ENCODE data around the gene CASK.

Gene CASK

DNA sequence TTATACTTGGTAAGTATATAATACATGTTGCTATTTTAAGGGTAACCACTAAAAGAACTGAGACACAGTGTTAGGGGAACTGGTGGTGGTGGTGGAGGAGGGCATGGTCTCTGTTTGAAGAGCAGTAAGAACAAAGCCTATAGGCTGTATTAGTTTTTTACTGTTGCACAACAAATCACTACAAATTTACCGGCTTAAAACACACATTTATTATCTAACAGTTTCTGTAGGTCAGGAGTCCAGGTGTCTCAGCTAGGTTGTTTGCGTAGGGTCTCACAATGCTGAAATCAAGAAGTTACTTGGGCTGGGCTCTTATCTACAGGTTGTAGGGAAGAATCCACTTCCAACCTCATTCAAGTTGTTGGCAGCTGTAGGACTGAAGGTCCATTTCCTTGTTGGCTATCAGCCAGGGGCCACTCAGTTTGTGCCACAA, 52.6 kb downstream of the CASK start:
- Histone ChIP-seq H3K27me3 (ENCODE audit: insufficient read depth, poor library complexity, severe bottlenecking) (no peaks in the 10 kb centered on the region), H3K4me3 (replicated peaks; ENCODE audit: insufficient read depth, low read length) (no peak overlapping the region), H3K27ac (replicated peaks) (no peak overlapping the region)
- TF ChIP-seq POLR2AphosphoS5 (IDR thresholded peaks at IDR 0.05; ENCODE audit: low read depth) (no peak), SPI1 (IDR thresholded peaks at IDR 0.05; ENCODE audit: borderline replicate concordance, low read depth) (no peak), GABPA (IDR thresholded peaks at IDR 0.05; ENCODE audit: low read depth) (no peak)
- TF ChIP-seq, protein P1, sequence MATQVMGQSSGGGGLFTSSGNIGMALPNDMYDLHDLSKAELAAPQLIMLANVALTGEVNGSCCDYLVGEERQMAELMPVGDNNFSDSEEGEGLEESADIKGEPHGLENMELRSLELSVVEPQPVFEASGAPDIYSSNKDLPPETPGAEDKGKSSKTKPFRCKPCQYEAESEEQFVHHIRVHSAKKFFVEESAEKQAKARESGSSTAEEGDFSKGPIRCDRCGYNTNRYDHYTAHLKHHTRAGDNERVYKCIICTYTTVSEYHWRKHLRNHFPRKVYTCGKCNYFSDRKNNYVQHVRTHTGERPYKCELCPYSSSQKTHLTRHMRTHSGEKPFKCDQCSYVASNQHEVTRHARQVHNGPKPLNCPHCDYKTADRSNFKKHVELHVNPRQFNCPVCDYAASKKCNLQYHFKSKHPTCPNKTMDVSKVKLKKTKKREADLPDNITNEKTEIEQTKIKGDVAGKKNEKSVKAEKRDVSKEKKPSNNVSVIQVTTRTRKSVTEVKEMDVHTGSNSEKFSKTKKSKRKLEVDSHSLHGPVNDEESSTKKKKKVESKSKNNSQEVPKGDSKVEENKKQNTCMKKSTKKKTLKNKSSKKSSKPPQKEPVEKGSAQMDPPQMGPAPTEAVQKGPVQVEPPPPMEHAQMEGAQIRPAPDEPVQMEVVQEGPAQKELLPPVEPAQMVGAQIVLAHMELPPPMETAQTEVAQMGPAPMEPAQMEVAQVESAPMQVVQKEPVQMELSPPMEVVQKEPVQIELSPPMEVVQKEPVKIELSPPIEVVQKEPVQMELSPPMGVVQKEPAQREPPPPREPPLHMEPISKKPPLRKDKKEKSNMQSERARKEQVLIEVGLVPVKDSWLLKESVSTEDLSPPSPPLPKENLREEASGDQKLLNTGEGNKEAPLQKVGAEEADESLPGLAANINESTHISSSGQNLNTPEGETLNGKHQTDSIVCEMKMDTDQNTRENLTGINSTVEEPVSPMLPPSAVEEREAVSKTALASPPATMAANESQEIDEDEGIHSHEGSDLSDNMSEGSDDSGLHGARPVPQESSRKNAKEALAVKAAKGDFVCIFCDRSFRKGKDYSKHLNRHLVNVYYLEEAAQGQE (IDR thresholded peaks at IDR 0.05; ENCODE audit: insufficient replicate concordance, low read depth): no peak
- TF ChIP-seq, protein P2, sequence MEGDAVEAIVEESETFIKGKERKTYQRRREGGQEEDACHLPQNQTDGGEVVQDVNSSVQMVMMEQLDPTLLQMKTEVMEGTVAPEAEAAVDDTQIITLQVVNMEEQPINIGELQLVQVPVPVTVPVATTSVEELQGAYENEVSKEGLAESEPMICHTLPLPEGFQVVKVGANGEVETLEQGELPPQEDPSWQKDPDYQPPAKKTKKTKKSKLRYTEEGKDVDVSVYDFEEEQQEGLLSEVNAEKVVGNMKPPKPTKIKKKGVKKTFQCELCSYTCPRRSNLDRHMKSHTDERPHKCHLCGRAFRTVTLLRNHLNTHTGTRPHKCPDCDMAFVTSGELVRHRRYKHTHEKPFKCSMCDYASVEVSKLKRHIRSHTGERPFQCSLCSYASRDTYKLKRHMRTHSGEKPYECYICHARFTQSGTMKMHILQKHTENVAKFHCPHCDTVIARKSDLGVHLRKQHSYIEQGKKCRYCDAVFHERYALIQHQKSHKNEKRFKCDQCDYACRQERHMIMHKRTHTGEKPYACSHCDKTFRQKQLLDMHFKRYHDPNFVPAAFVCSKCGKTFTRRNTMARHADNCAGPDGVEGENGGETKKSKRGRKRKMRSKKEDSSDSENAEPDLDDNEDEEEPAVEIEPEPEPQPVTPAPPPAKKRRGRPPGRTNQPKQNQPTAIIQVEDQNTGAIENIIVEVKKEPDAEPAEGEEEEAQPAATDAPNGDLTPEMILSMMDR (IDR thresholded peaks at IDR 0.05; ENCODE audit: insufficient read depth, low read length): no peak
- no peak for DNase-seq (ENCODE audit: low read depth in 1 of 2, low spot score in 1 of 2)

DNA sequence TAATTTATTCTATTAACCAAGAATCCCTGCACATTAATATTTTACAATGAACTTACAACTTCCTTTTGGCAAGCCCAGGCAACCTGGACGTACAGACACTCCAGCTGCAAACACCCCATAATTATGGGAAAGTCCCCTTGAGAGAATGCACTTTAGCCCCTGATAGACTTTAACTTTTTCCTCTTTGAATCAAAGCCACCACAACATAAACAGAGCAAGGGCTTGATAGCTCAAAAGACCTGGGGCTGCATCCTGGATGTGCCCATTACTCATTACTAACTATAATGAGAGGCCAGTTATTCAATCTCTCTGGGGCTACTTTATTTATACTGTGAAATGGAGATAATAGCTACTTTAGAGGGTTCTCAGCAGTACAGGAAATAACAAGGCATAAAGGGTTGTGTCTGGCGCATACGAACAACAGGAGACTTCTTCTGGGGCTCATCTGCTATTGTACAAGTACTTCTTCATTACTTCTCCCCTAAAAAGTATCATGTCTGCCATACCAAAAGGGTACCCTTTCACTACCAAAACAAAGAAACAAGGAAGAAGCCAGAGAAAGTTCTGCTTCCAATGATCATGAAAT, 54.9 kb downstream of the CASK start:
- Histone ChIP-seq H3K27me3 (ENCODE audit: insufficient read depth, poor library complexity, severe bottlenecking) (no peaks in the 10 kb centered on the region), H3K4me3 (replicated peaks; ENCODE audit: insufficient read depth, low read length) (no peak overlapping the region), H3K27ac (replicated peaks) (no peak overlapping the region)
- DNase-seq (ENCODE audit: low read depth in 1 of 2, low spot score in 1 of 2): no peak
- no peak for TF ChIP-seq POLR2AphosphoS5 (IDR thresholded peaks at IDR 0.05; ENCODE audit: low read depth)
- TF ChIP-seq, protein P1 (IDR thresholded peaks at IDR 0.05; ENCODE audit: insufficient replicate concordance, low read depth): no peak

DNA sequence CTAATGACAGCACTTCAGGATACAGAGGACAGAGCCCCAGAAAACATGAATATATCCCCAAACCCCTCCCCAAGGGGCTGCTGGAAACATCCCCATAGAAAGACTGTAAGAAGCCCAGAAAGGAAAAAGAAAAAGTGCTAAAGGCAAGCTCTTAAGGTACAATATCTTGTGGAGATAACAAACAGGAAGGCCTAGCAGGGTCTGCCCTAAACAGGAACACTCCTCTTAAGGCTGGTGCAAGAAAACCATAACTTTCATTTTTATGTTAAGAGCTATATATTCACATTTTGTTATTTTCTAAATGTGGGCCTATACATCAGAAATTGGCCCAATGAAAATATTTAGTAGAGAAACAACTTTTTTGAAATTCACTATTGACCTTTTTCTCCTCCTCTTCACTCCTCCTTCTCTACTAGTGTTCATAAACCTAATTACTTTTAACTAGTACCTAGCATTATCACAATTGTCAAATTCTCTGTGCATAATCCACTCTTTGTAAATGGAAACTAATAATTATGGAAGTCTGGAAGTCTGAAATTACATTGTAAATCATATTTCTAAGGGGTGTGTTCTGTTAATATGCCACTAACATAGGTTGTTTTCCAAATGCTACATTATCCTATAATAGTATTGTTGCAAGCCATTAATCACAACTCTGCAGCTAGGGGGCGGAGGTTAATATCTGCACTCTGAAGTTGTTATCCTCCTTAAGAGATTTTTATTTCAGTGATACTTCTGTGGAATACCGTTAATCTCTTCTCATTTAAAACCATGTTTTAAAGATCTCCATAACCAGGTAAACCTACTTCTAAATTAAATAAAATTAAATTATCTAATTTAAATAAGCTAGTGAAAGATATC, 59.8 kb downstream of the CASK start:
- H3K4me3 ChIP-seq (replicated peaks; ENCODE audit: insufficient read depth, low read length): no peak overlapping the region
- TF ChIP-seq GABPA (IDR thresholded peaks at IDR 0.05; ENCODE audit: low read depth): no peak
- no peak for TF ChIP-seq POLR2AphosphoS5 (IDR thresholded peaks at IDR 0.05; ENCODE audit: low read depth)
- TF ChIP-seq SPI1 (IDR thresholded peaks at IDR 0.05; ENCODE audit: borderline replicate concordance, low read depth): no peak
- TF ChIP-seq, protein P2 (IDR thresholded peaks at IDR 0.05; ENCODE audit: insufficient read depth, low read length): no peak
- TF ChIP-seq, protein P1 (IDR thresholded peaks at IDR 0.05; ENCODE audit: insufficient replicate concordance, low read depth): no peak
- H3K27ac ChIP-seq (replicated peaks): no peak overlapping the region
- no peaks in the 10 kb centered on the region for H3K27me3 ChIP-seq (ENCODE audit: insufficient read depth, poor library complexity, severe bottlenecking)
- DNase-seq (ENCODE audit: low read depth in 1 of 2, low spot score in 1 of 2): no peak
